ENCODE data around the gene IZUMO4. TPM values are rescaled to one million over a fixed set of nuclear protein-coding genes. Genes with fewer than 3 reads are reported as not detected.
"Not testable (repeated sequence)": the region's sequence is repeated elsewhere in the genome, so short reads cannot be mapped to it uniquely, and the experiment has no call there.

Gene IZUMO4
- total RNA-seq, 2 donors from 2014 or later: 0.67 to 1.4 TPM

GRCh38 chr19:2084993-2085720, 11.6 kb upstream of the IZUMO4 start:
- peak; percentile 76 for DNase-seq (ENCODE audit: low spot score)
- TF ChIP-seq, protein P1, sequence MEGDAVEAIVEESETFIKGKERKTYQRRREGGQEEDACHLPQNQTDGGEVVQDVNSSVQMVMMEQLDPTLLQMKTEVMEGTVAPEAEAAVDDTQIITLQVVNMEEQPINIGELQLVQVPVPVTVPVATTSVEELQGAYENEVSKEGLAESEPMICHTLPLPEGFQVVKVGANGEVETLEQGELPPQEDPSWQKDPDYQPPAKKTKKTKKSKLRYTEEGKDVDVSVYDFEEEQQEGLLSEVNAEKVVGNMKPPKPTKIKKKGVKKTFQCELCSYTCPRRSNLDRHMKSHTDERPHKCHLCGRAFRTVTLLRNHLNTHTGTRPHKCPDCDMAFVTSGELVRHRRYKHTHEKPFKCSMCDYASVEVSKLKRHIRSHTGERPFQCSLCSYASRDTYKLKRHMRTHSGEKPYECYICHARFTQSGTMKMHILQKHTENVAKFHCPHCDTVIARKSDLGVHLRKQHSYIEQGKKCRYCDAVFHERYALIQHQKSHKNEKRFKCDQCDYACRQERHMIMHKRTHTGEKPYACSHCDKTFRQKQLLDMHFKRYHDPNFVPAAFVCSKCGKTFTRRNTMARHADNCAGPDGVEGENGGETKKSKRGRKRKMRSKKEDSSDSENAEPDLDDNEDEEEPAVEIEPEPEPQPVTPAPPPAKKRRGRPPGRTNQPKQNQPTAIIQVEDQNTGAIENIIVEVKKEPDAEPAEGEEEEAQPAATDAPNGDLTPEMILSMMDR (IDR thresholded peaks at IDR 0.05): no peak
- peak overlapping the region; percentile 46 to 49 for H3K27ac ChIP-seq
- H3K27me3 ChIP-seq: no peaks in the 10 kb centered on the region
- no peaks in the 10 kb centered on the region for H3K36me3 ChIP-seq
- H3K9me3 ChIP-seq: no peaks in the 10 kb centered on the region
- peaks cover 0 to 41% of the 10 kb centered on the region in 2 donors for H3K4me1 ChIP-seq
- peak overlapping the region in 1 of 2 donors; percentile 11 for H3K4me3 ChIP-seq

DNA sequence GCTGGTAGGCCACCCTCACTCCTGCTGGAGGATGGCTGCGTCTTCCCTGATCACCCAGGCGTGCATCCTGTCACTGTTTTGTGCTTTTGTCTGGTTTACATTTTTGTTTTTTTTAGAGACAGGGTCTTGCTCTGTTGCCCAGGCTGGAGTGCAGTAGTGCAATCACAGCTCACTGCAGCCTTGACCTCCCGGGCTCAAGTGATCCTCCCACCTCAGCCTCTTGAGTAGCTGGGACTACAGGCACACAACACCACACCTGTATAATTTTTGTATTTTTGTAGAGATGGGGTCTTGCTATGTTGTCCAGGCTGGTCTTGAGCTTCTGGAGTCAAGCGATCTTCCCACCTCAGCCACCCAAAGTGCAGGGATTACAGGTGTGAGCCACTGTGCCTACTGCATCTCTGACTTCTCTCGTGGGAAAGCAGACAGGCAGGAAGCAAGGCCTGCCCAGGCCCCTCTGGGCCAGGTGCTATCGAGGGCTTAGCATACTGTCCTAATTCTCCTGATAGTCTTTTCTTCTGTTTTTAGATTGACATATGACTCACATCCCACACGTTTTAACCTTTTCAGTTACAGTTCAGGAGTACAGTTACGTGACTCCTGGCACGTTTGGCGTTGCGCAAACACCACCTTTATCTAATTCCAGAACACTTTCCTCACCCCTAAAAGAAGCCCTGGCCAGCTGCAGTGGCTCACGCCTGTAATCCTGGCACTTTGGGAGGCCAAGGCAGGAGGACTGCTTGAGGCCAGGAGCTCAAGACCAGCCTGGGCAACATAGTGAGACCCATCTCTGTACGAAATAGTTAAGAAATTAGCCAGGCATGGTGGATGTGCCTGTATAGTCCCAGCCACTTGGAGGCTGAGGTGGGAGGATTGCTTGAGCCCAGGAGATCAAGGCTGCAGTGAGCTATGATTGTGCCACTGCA, 9.8 kb upstream of the IZUMO4 start:
- H3K27me3 ChIP-seq; H3K4me3 ChIP-seq; H3K36me3 ChIP-seq; DNase-seq (ENCODE audit: low spot score); H3K9me3 ChIP-seq: not testable (repeated sequence)
- Histone ChIP-seq H3K4me1 (peaks cover 0 to 57% of the 10 kb centered on the region in 2 donors), H3K27ac (peak overlapping the region in 1 of 2 donors; percentile 7)

DNA sequence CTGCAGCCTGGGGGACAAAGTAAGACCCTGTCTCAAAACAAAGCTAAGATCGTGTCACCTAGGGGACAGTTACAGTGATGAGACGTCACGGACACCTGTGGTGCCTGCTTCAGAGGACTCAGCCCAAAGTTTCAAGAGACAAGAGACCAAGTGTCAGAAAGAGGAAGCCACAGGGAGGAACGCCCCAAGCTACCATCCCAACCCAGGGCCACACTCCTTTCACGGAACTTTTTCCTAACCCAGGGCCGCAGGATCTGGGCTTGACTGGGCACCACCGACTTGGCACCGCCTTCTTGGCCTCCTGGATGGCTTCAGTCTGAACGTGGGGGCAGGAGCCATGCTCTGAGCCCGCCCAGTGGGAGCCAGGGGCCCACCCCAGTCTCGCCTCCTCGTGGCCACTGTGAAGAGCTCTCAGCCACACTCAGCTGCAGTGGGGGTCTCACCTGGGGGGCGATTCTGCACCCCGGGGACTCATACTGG, 9.1 kb upstream of the IZUMO4 start:
- no peaks in the 10 kb centered on the region for H3K9me3 ChIP-seq
- H3K27me3 ChIP-seq: no peaks in the 10 kb centered on the region
- H3K4me3 ChIP-seq: no peak overlapping the region
- TF ChIP-seq, protein P1 (IDR thresholded peaks at IDR 0.05): no peak
- peak overlapping the region; percentile 5 to 7 for H3K27ac ChIP-seq
- no peak for DNase-seq (ENCODE audit: low spot score)
- H3K36me3 ChIP-seq: no peaks in the 10 kb centered on the region
- peaks cover 0 to 62% of the 10 kb centered on the region in 2 donors for H3K4me1 ChIP-seq

DNA sequence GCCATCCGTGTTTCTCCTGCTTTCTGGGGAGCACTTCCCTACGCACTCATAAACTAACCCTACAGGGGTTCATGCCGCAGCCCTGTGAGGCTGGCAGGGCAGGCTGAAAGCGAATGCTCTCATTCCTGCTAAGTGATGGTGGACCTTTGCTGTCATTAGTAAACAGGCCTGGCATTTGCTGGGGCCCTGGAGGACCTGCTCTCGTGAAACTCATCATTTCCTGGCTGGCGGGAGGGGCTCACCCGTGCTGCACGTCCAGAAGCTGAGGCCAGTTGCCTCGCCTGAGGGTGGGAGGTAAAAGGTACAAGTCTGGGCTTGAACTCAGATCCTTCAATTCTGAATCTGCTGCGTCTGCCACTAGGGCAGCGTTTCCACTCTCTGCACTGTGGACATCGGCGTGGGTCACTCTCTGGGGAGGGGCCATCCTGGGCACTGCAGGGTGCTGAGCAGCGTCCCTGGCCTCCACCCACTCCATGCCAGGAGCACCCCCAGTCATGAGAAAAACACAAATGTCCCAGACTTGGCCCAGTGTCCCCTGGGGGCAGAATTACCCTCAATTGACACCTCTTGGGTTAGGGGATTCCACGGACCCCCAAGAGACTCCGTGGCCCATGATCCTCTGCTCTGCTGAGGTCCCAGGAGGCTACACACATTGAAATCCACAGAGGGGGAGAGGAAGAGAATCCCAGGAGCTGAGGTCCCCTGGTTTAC, 7.6 kb upstream of the IZUMO4 start:
- Histone ChIP-seq H3K27ac (peak overlapping the region; percentile 28 to 62), H3K4me3 (no peak overlapping the region)
- TF ChIP-seq, protein P1 (IDR thresholded peaks at IDR 0.05): no peak

GRCh38 chr19:2089727-2090053, 7.0 kb upstream of the IZUMO4 start:
- peaks cover 0 to 68% of the 10 kb centered on the region in 2 donors for H3K4me1 ChIP-seq
- no peak overlapping the region for H3K4me3 ChIP-seq
- peak overlapping the region; percentile 28 to 62 for H3K27ac ChIP-seq
- DNase-seq (ENCODE audit: low spot score): no peak
- H3K27me3 ChIP-seq: no peaks in the 10 kb centered on the region
- H3K9me3 ChIP-seq: no peaks in the 10 kb centered on the region
- no peaks in the 10 kb centered on the region for H3K36me3 ChIP-seq
- TF ChIP-seq, protein P1 (IDR thresholded peaks at IDR 0.05): no peak

More for the DNA sequence above, 7.6 kb upstream of the IZUMO4 start:
- DNase-seq (ENCODE audit: low spot score): no peak
- Histone ChIP-seq H3K36me3 (no peaks in the 10 kb centered on the region), H3K27me3 (no peaks in the 10 kb centered on the region), H3K9me3 (no peaks in the 10 kb centered on the region), H3K4me1 (peaks cover 0 to 63% of the 10 kb centered on the region in 2 donors)

DNA sequence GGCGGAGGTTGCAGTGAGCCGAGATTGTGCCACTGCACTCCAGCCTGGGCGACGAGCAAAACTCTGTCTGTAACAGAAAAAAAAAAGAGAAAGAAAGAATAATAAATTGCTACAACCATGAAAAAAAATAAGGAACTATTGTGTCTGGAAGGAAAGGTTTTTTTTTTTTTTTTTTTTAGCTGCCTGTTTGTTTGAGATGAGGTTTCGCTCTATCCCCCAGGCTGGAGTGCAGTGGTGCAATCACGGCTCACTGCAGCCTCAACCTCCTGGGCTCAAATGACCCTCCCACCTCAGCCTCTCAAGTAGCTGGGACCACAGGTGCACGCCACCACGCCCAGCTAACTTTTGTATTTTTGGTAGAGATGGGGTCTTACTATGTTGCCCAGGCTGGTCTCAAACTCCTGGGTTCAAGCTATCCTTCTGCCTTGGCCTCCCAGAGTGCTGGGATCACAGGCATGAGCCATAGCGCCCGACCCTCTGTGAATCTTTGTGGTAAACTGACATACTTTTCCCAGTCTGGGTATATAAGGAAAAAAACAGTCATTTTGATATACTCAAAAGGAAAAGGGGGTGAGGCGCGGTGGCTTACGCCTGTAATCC, 4.7 kb upstream of the IZUMO4 start:
- H3K9me3 ChIP-seq; H3K36me3 ChIP-seq; DNase-seq (ENCODE audit: low spot score); H3K4me3 ChIP-seq; H3K27me3 ChIP-seq: not testable (repeated sequence)
- Histone ChIP-seq H3K4me1 (peaks cover 0 to 70% of the 10 kb centered on the region in 2 donors), H3K27ac (peak overlapping the region; percentile 28 to 62)
